Measurements from ENCODE around the gene TMEM203. TPM values are rescaled to one million over a fixed set of nuclear protein-coding genes. Genes with fewer than 3 reads are reported as not detected.

Gene TMEM203
- total RNA-seq, 4 donors from 2014 or later, result 28.8 to 45.8 (median 34.8) TPM

GRCh38 chr9:137224830-137225694 lies 19.6 kb upstream of the TMEM203 start, which contains the start of gene CYSRT1:
TSS of gene CYSRT1 (plus strand) at chr9:137225174. CDS start at chr9:137225622, 448 bp downstream.
- TF ChIP-seq POLR2A (IDR thresholded peaks at IDR 0.05; ENCODE audit: low read depth) (no peak), EP300 (IDR thresholded peaks at IDR 0.05) (no peak), CTCF (IDR thresholded peaks at IDR 0.05) (no peak), POLR2AphosphoS5 (IDR thresholded peaks at IDR 0.05) (no peak)
- peak within 1 kb of the TSS; percentile 72 to 87 (median 80) for H3K4me3 ChIP-seq
- H3K9me3 ChIP-seq, result no peaks in the 10 kb centered on the region
- intact Hi-C loops (cut with DNase I), result loop anchor here (5.0 kb wide), 1 partner anchor 38 kb away; the partner anchor contains the start of genes ANAPC2 and SSNA1
- H3K36me3 ChIP-seq, result no peaks in the 10 kb centered on the region
- no peak for DNase-seq (ENCODE audit: extremely low spot score)
- peaks cover 0 to 36% (median 21%) of the 10 kb centered on the region in 4 donors for H3K27me3 ChIP-seq
- WGBS, result 64% methylated on average over 11 of the region's 23 CpGs
- peak within 1 kb of the TSS; percentile 91 to 94 (median 92) for H3K27ac ChIP-seq (replicated peaks in 1 of 4)
- H3K4me1 ChIP-seq, result peaks cover 21 to 46% (median 36%) of the 10 kb centered on the region in 4 donors

- Histone ChIP-seq H3K9me3 (no peaks in the 10 kb centered on the region), H3K36me3 (no peaks in the 10 kb centered on the region), H3K27ac (replicated peaks in 1 of 4) (peak overlapping the region; percentile 91 to 94 (median 92)), H3K27me3 (peaks cover 0 to 19% (median 6%) of the 10 kb centered on the region in 4 donors), H3K4me1 (peaks cover 28 to 47% (median 36%) of the 10 kb centered on the region in 4 donors), H3K4me3 (peak overlapping the region; percentile 72 to 87 (median 80))
- intact Hi-C loops (cut with DNase I), result loop anchor here (5.0 kb wide), 1 partner anchor 36 kb away; the partner anchor contains the start of genes ANAPC2 and SSNA1
- TF ChIP-seq CTCF (IDR thresholded peaks at IDR 0.05) (peak in 1 of 3 experiments; percentile 24), POLR2A (IDR thresholded peaks at IDR 0.05; ENCODE audit: low read depth) (peak; percentile 39), EP300 (IDR thresholded peaks at IDR 0.05) (no peak), POLR2AphosphoS5 (IDR thresholded peaks at IDR 0.05) (peak; percentile 76 to 91)
- peak; percentile 100 for DNase-seq (ENCODE audit: extremely low spot score)
- WGBS, result 2% methylated on average over 36 of the region's 63 CpGs
Measured at GRCh38 chr9:137223078-137223970, 17.9 kb upstream of the TMEM203 start.

DNA sequence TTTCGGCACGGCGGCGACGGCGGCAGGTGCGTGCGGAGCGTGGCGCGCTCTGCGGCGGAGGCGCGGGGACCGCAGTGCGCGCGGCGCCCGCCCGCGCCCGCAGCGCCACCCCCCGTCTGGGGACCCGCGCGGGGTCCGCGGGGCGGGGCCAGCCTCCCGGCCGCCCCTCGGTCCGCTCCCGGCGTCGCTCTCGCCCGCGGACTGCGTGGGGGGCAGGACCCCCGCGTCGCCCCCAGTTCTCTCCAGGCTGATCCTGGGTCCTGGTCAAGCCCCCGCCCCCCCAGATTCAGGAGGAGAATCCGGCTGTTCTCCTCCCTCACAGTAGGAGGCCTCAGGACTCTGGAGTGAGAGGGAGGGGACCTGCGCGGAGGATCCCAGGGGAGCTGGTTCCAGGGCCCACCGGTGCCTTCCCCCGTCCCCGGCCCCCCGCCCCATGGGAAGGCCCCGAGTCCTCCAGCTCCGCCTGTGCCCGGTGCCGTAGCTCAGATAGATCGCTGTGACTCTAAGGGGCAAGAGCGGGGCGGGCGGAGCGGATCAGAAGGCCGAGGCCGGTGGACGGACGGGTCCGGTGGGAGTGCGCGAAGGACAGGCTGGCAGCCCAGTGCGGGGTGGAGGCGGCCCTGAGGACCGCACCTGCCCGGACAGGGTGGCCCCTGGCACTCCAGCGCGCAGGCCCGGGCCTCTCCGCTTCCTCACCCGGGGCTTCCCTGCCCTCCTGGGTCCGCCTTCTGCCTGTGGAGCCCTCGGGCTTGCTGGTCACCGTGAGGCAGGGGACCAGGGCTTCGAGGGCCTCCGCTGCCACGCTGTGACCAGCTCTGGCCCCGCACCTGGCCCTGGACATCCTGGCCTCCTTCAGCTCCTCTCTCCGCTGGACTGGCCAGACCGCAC lies 17.0 kb upstream of the TMEM203 start, which contains the start of gene RNF208:
TSS of gene RNF208 (minus strand) at position 51 of the 888 bp plus-strand sequence. CDS start 1,028 bp downstream, outside the sequence.
- TF ChIP-seq POLR2A (IDR thresholded peaks at IDR 0.05; ENCODE audit: low read depth) (no peak), CTCF (IDR thresholded peaks at IDR 0.05) (no peak), POLR2AphosphoS5 (IDR thresholded peaks at IDR 0.05) (no peak), EP300 (IDR thresholded peaks at IDR 0.05) (no peak)
- peak within 1 kb of the TSS; percentile 72 to 87 (median 80) for H3K4me3 ChIP-seq
- no peaks in the 10 kb centered on the region for H3K36me3 ChIP-seq
- H3K27me3 ChIP-seq, result peaks cover 0 to 10% (median 4%) of the 10 kb centered on the region in 4 donors
- 4% methylated on average over 24 of the region's 88 CpGs for WGBS
- intact Hi-C loops (cut with DNase I), result loop anchor here (5.0 kb wide), 1 partner anchor 35 kb away; the partner anchor contains the start of genes ANAPC2 and SSNA1
- no peaks in the 10 kb centered on the region for H3K9me3 ChIP-seq
- H3K27ac ChIP-seq (replicated peaks in 1 of 4), result peak within 1 kb of the TSS; percentile 91 to 94 (median 92)
- DNase-seq (ENCODE audit: extremely low spot score), result no peak
- peaks cover 31 to 47% (median 36%) of the 10 kb centered on the region in 4 donors for H3K4me1 ChIP-seq

All from esophagus muscularis mucosa (tissue), 4 donors.